ENCODE data around the gene PITX1.
"Not testable (repeated sequence)": the region's sequence is repeated elsewhere in the genome, so short reads cannot be mapped to it uniquely, and the experiment has no call there.

The PITX1 gene

GRCh38 chr5:135033901-135034235, at the start of gene PITX1:
TSS of gene PITX1 (minus strand) at chr5:135034228. CDS start at chr5:135033881, 347 bp downstream.
- DNase-seq: no peak

GRCh38 chr5:135083334-135083733, 49.3 kb upstream of the PITX1 start:
- DNase-seq: not testable (repeated sequence)

GRCh38 chr5:135081240-135081639, 47.2 kb upstream of the PITX1 start:
- no peak for DNase-seq

- no peak for DNase-seq
These were observed 45.7 kb upstream of the PITX1 start for GRCh38 chr5:135079760-135080159.

- no peak for DNase-seq
These were observed 45.2 kb upstream of the PITX1 start for GRCh38 chr5:135079099-135079681.

GRCh38 chr5:135076801-135077200, 42.8 kb upstream of the PITX1 start:
- DNase-seq: no peak

- no peak for DNase-seq
These were observed 42.0 kb upstream of the PITX1 start for GRCh38 chr5:135076051-135076491.

- DNase-seq: no peak
These were observed 41.6 kb upstream of the PITX1 start for GRCh38 chr5:135075621-135076020.

GRCh38 chr5:135073761-135074345, 39.8 kb upstream of the PITX1 start:
- no peak for DNase-seq

GRCh38 chr5:135072387-135073281, 38.6 kb upstream of the PITX1 start:
- DNase-seq: no peak

GRCh38 chr5:135071311-135071710, 37.3 kb upstream of the PITX1 start:
- DNase-seq: no peak

- no peak for DNase-seq
These were observed 36.0 kb upstream of the PITX1 start for GRCh38 chr5:135069895-135070657.

- DNase-seq: no peak
These were observed 35.2 kb upstream of the PITX1 start for GRCh38 chr5:135069016-135069770.

- no peak for DNase-seq
These were observed 33.6 kb upstream of the PITX1 start for GRCh38 chr5:135067587-135067986.

- no peak for DNase-seq
These were observed 32.8 kb upstream of the PITX1 start for GRCh38 chr5:135066781-135067180.

- DNase-seq: peak in 2 of 56 donors; percentile 4 to 8
These were observed 31.6 kb upstream of the PITX1 start for GRCh38 chr5:135065306-135066265.

- DNase-seq: no peak
These were observed 30.2 kb upstream of the PITX1 start for GRCh38 chr5:135064235-135064570.

- peak in 1 of 56 donors; percentile 8 for DNase-seq
These were observed 29.6 kb upstream of the PITX1 start for GRCh38 chr5:135063511-135064234.

- no peak for DNase-seq
These were observed 29.0 kb upstream of the PITX1 start for GRCh38 chr5:135063056-135063445.

Measured in amygdala (tissue), 56 donors.